ENCODE results near the gene WDPCP. TPM values are rescaled to one million over a fixed set of nuclear protein-coding genes. Genes with fewer than 3 reads are reported as not detected.

The WDPCP gene
- total RNA-seq, 1 donor from 2014 or later: 18.8 TPM

- peaks cover 17% of the 10 kb centered on the region for H3K36me3 ChIP-seq
- intact Hi-C loops (cut with micrococcal nuclease): no loop called here
- H3K4me1 ChIP-seq: no peaks in the 10 kb centered on the region
- H3K4me3 ChIP-seq: no peak overlapping the region
- no peak for TF ChIP-seq CTCF (IDR thresholded peaks at IDR 0.05; ENCODE audit: borderline replicate concordance)
- no peaks in the 10 kb centered on the region for H3K27me3 ChIP-seq (ENCODE audit: low read depth)
- H3K9me3 ChIP-seq (replicated peaks): peaks cover 65% of the 10 kb centered on the region
- DNase-seq: no peak
- no peak overlapping the region for H3K27ac ChIP-seq (replicated peaks)
Observed at GRCh38 chr2:63132020-63132419, 456.3 kb downstream of the WDPCP start.

- H3K4me1 ChIP-seq: no peaks in the 10 kb centered on the region
- no peak overlapping the region for H3K27ac ChIP-seq (replicated peaks)
- intact Hi-C loops (cut with micrococcal nuclease): no loop called here
- DNase-seq: no peak
- H3K27me3 ChIP-seq (ENCODE audit: low read depth): no peaks in the 10 kb centered on the region
- no peak for TF ChIP-seq CTCF (IDR thresholded peaks at IDR 0.05; ENCODE audit: borderline replicate concordance)
- peaks cover 17% of the 10 kb centered on the region for H3K36me3 ChIP-seq
- H3K4me3 ChIP-seq: no peak overlapping the region
- H3K9me3 ChIP-seq (replicated peaks): peaks cover 58% of the 10 kb centered on the region
Observed at GRCh38 chr2:63131196-63131595, 457.1 kb downstream of the WDPCP start.

GRCh38 chr2:63127594-63127993 is 460.7 kb downstream of the WDPCP start:
- TF ChIP-seq CTCF (IDR thresholded peaks at IDR 0.05; ENCODE audit: borderline replicate concordance): no peak
- intact Hi-C loops (cut with micrococcal nuclease): no loop called here
- H3K36me3 ChIP-seq: peaks cover 5% of the 10 kb centered on the region
- H3K9me3 ChIP-seq (replicated peaks): peaks cover 30% of the 10 kb centered on the region
- H3K27ac ChIP-seq (replicated peaks): no peak overlapping the region
- no peak for DNase-seq
- no peaks in the 10 kb centered on the region for H3K4me1 ChIP-seq
- H3K27me3 ChIP-seq (ENCODE audit: low read depth): no peaks in the 10 kb centered on the region
- no peak overlapping the region for H3K4me3 ChIP-seq

GRCh38 chr2:63124850-63125249 is 463.4 kb downstream of the WDPCP start:
- no peak for TF ChIP-seq CTCF (IDR thresholded peaks at IDR 0.05; ENCODE audit: borderline replicate concordance)
- Histone ChIP-seq H3K4me1 (no peaks in the 10 kb centered on the region), H3K27me3 (ENCODE audit: low read depth) (no peaks in the 10 kb centered on the region), H3K9me3 (replicated peaks) (peaks cover 14% of the 10 kb centered on the region), H3K27ac (replicated peaks) (no peak overlapping the region), H3K36me3 (peaks cover 23% of the 10 kb centered on the region), H3K4me3 (no peak overlapping the region)
- DNase-seq: no peak
- intact Hi-C loops (cut with micrococcal nuclease): no loop called here

- no peak for TF ChIP-seq CTCF (IDR thresholded peaks at IDR 0.05; ENCODE audit: borderline replicate concordance)
- intact Hi-C loops (cut with micrococcal nuclease): no loop called here
- Histone ChIP-seq H3K4me1 (no peaks in the 10 kb centered on the region), H3K27ac (replicated peaks) (no peak overlapping the region), H3K4me3 (no peak overlapping the region), H3K27me3 (ENCODE audit: low read depth) (no peaks in the 10 kb centered on the region), H3K36me3 (peaks cover 20% of the 10 kb centered on the region), H3K9me3 (replicated peaks) (peaks cover 8% of the 10 kb centered on the region)
- DNase-seq: no peak
Observed at GRCh38 chr2:63124218-63124617, 464.1 kb downstream of the WDPCP start.

GRCh38 chr2:63122921-63123320 is 465.4 kb downstream of the WDPCP start:
- no peak for DNase-seq
- Histone ChIP-seq H3K36me3 (peaks cover 22% of the 10 kb centered on the region), H3K27me3 (ENCODE audit: low read depth) (no peaks in the 10 kb centered on the region), H3K4me1 (no peaks in the 10 kb centered on the region), H3K27ac (replicated peaks) (no peak overlapping the region), H3K4me3 (no peak overlapping the region), H3K9me3 (replicated peaks) (peaks cover under 1% of the 10 kb centered on the region)
- intact Hi-C loops (cut with micrococcal nuclease): no loop called here
- TF ChIP-seq CTCF (IDR thresholded peaks at IDR 0.05; ENCODE audit: borderline replicate concordance): no peak
